Psoas muscle (tissue), 8 donors: ENCODE results near the gene ISX. TPM values are rescaled to one million over a fixed set of nuclear protein-coding genes. Genes with fewer than 3 reads are reported as not detected.

Experiments
- ATAC-seq, 4 donors: fragments of 200-7000 bp; cut with Tn5 transposase; one replicate each; pipeline ENCODE4 v1.9.1; 2020; ENCODE audit warnings: moderate library complexity in 3 of 4, mild to moderate bottlenecking in 2 of 4
- DNase-seq, 2 donors: peaks; one replicate each; pipeline ENCODE4 v3.0.0-alpha.2; 2020
- H3K27ac ChIP-seq: fragments of 200-600 bp; one replicate; pipeline ENCODE4 v1.8.0; 2022
- H3K27me3 ChIP-seq, 3 donors: fragments of 200-600 bp in 1 of 3; one replicate each; pipeline versions ENCODE4 v1.6.1 to v1.8.0; 2013 to 2022; ENCODE audit warnings: low read length in 2 of 3, mild to moderate bottlenecking in 2 of 3, moderate library complexity in 1 of 3; ENCODE audit not compliant: insufficient read depth in 3 of 3
- H3K36me3 ChIP-seq, 2 donors: fragments of 200-600 bp in 1 of 2; one replicate each; pipeline versions ENCODE4 v1.6.1 to v1.8.0; 2013 to 2022; ENCODE audit warnings: low read depth in 1 of 2, mild to moderate bottlenecking in 1 of 2, moderate library complexity in 1 of 2; ENCODE audit not compliant: insufficient read depth in 1 of 2
- H3K4me1 ChIP-seq: fragments of 200-600 bp; one replicate; pipeline ENCODE4 v1.8.0; 2022
- H3K4me3 ChIP-seq: fragments of 200-600 bp; one replicate; pipeline ENCODE4 v1.8.0; 2022; ENCODE audit warnings: mild to moderate bottlenecking
- H3K9me3 ChIP-seq: fragments of 200-600 bp; one replicate; pipeline ENCODE4 v1.8.0; 2022
- CTCF ChIP-seq: fragments of 200-600 bp; IDR thresholded peaks from one replicate; pipeline ENCODE4 v1.8.0; 2022; ENCODE audit warnings: antibody characterized with exemption
- WGBS, 3 donors: extraction: QIAGEN DNeasy Blood & Tissue Kit; methylation state at CpG; one replicate each; pipeline versions ENCODE4 v1.1.6 to v1.1.7; 2013; 5-methylcytosine and 5-hydroxymethylcytosine counted together
- intact Hi-C, 2 donors: fragments of 100-400 bp; cut with DNase I; formaldehyde crosslinking; loops; one replicate each; pipeline versions ENCODE4 v1.11.0 to v1.14.2; 2022
- polyA plus RNA-seq, 3 donors: library from polyadenylated mRNA; stranded (reverse); fragments of 200-250 nt; gene quantifications; one replicate each; pipeline ENCODE4 v1.2.3, GENCODE V29; 2013
- total RNA-seq, 4 donors: library from RNA; stranded (reverse); fragmentation: NEBNext Ultra II Directional in 2 of 4; extraction: Animal tissue kit (Norgen Biotek cat#: 25700) in 2 of 4; gene quantifications; one replicate each; pipeline versions ENCODE4 v1.2.1 to v1.2.4, GENCODE V29; 2021 to 2023
- donor health status: healthy with polysubstance abuse.
- donor health status: DM: no; HTN: no; CAD: no; lungs with moderate emphysema.
- donor health status: Bipolar disorder and iron deficiency.
- donor health status: healthy.
- donor health status: DM: yes; HTN: yes; CAD: no.
- donor health status: DM: no; HTN: no; CAD: no.
- donor health status: DM: no; HTN: no; CAD: no.
- donor health status: DM: yes; HTN: yes; CAD: no.

Gene ISX
- total and polyA plus RNA-seq, 7 donors = 0.01 TPM; not detected in 6

- DNase-seq = no peak
- H3K9me3 ChIP-seq = no peaks in the 10 kb centered on the region
- no peak for ATAC-seq
- 0 to 57% (median 29%) methylated on average over 1 of the region's 1 CpG for WGBS, 3 donors
- H3K36me3 ChIP-seq = no peaks in the 10 kb centered on the region
- TF ChIP-seq CTCF = no peak
- no peaks in the 10 kb centered on the region for H3K27me3 ChIP-seq
- no peak overlapping the region for H3K4me3 ChIP-seq
- H3K4me1 ChIP-seq = no peaks in the 10 kb centered on the region
- no peak overlapping the region for H3K27ac ChIP-seq
- intact Hi-C loops = no loop called here
Measured at GRCh38 chr22:35065183-35065582, 775 bp upstream of the ISX start.

GRCh38 chr22:35066768-35067167 lies 810 bp downstream of the ISX start:
- intact Hi-C loops = no loop called here
- Histone ChIP-seq H3K9me3 (no peaks in the 10 kb centered on the region), H3K36me3 (no peaks in the 10 kb centered on the region), H3K4me1 (no peaks in the 10 kb centered on the region), H3K4me3 (no peak overlapping the region), H3K27ac (no peak overlapping the region), H3K27me3 (peaks cover 0 to 1% (median 0%) of the 10 kb centered on the region in 3 donors)
- no peak for ATAC-seq
- WGBS, 3 donors = 81 to 84% (median 83%) methylated on average over 7 of the region's 7 CpGs
- no peak for TF ChIP-seq CTCF
- no peak for DNase-seq

- 60 to 71% (median 68%) methylated on average over 1 of the region's 1 CpG for WGBS, 3 donors
- Histone ChIP-seq H3K4me1 (no peaks in the 10 kb centered on the region), H3K27ac (no peak overlapping the region), H3K36me3 (no peaks in the 10 kb centered on the region), H3K9me3 (no peaks in the 10 kb centered on the region), H3K4me3 (no peak overlapping the region), H3K27me3 (peaks cover 0 to 1% (median 0%) of the 10 kb centered on the region in 3 donors)
- DNase-seq (no peak), ATAC-seq (no peak)
- intact Hi-C loops = no loop called here
- no peak for TF ChIP-seq CTCF
Measured at GRCh38 chr22:35069541-35069940, 3.6 kb downstream of the ISX start.

- H3K4me1 ChIP-seq = no peaks in the 10 kb centered on the region
- peaks cover 0 to 1% (median 0%) of the 10 kb centered on the region in 3 donors for H3K27me3 ChIP-seq
- no peak overlapping the region for H3K27ac ChIP-seq
- H3K36me3 ChIP-seq = no peaks in the 10 kb centered on the region
- no peak for TF ChIP-seq CTCF
- H3K4me3 ChIP-seq = no peak overlapping the region
- 69 to 80% (median 76%) methylated on average over 2 of the region's 2 CpGs for WGBS, 3 donors
- DNase-seq (no peak), ATAC-seq (no peak)
- intact Hi-C loops = no loop called here
- no peaks in the 10 kb centered on the region for H3K9me3 ChIP-seq
Measured at GRCh38 chr22:35070451-35071093, 4.6 kb downstream of the ISX start.

GRCh38 chr22:35071784-35072183 lies 5.8 kb downstream of the ISX start:
- no peaks in the 10 kb centered on the region for H3K9me3 ChIP-seq
- H3K27ac ChIP-seq = no peak overlapping the region
- TF ChIP-seq CTCF = no peak
- WGBS, 3 donors = 50 to 72% (median 63%) methylated on average over 3 of the region's 3 CpGs
- H3K27me3 ChIP-seq = peaks cover 0 to 1% (median under 1%) of the 10 kb centered on the region in 3 donors
- intact Hi-C loops = no loop called here
- H3K36me3 ChIP-seq = no peaks in the 10 kb centered on the region
- H3K4me1 ChIP-seq = no peaks in the 10 kb centered on the region
- DNase-seq (no peak), ATAC-seq (no peak)
- no peak overlapping the region for H3K4me3 ChIP-seq
